Measurements from ENCODE around the gene RAP1GAP.
"Not testable (repeated sequence)": the region's sequence is repeated elsewhere in the genome, so short reads cannot be mapped to it uniquely, and the experiment has no call there.

RAP1GAP gene

DNA sequence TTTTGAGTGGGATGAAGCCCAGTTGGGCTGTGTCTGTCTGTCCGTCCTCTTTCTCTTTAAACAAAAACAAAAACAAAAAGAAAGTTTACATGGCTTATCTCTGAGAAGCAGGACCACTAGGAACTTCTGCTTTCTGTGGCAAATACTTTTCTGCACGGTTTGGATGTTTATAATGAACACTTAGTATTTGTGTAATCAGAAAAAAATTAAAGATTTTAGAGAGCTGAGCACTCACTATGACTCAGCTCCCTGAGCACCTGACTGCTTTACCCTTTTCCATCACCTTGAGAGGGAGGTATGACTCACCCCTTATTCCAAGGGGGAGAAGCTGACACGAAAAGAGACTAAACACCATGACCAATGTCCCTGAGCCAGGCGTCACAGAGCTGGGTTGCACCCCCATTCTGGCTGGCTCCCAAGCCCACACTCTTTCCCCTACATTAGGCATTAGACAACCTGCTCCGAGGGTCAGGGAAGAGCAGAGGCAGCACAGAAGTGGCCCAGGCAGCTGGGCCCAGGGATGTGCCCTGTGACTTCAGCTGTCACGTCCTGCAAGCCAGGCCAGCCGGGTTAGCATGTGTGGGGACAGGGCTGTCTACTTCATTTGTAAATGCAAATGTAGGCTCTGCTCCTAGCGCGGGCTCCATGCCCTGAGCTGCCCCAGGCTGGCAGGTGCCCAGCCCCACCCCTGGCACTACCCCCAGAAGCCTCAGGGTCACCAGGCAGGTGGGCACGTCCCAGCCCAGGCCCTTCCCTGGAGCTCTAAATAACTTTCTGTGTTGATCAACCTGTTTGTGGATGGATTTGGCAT lies 30.4 kb downstream of the RAP1GAP start:
- Mint-ChIP-seq H3K9me3 (no peaks in the 10 kb centered on the region), H3K27ac (peak overlapping the region; percentile 71), H3K36me3 (no peaks in the 10 kb centered on the region), H3K27me3 (peaks cover 52 to 60% of the 10 kb centered on the region in 2 donors), H3K4me1 (peaks cover 7 to 21% of the 10 kb centered on the region in 2 donors), H3K4me3 (no peak overlapping the region)
- peak; percentile 26 for DNase-seq
- peak; percentile 81 to 83 for ATAC-seq (replicated peaks)

DNA sequence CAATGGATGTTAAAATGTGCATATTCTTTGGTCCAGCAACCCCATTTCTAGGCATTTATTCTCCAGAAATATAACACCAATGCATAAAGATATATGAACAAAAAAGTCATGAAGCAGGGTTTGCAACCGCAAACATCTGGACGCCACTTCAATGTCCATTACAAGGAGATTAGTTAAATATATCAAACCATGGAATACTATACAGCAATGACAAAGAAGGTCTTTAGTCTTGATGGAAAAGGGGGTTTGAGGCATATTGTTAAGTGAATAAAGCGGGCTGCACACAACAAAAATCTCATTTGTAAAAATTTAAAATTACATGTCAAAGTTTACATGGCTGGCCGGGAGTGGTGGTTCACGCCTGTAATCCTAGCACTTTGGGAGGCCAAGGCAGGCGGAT lies 31.6 kb downstream of the RAP1GAP start:
- peak overlapping the region; percentile 71 for H3K27ac Mint-ChIP-seq
- peaks cover 46 to 58% of the 10 kb centered on the region in 2 donors for H3K27me3 Mint-ChIP-seq

DNA sequence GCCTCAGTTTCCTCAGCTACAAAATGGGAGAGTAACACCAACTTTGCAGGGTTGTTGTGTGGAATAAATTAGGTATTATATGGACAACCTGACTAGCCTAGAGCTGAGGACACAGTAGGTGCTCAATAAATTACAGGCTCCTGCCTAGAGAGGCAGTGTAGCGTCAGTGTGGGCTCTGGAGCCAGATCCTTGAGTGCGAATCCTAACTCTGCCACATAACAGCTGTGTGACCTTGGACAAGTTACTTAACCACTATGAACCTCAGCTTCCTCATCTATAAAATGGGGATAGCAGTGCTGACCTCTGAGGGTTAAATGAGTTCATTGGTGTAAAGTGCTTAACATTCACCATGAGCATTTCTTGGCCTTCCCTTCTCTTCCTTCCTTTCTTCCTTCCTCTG lies 33.1 kb downstream of the RAP1GAP start:
- peaks cover 40 to 62% of the 10 kb centered on the region in 2 donors for H3K27me3 Mint-ChIP-seq
- ATAC-seq (replicated peaks) (no peak), DNase-seq (no peak)
- no peaks in the 10 kb centered on the region for H3K9me3 Mint-ChIP-seq
- H3K4me1 Mint-ChIP-seq = peaks cover 7 to 21% of the 10 kb centered on the region in 2 donors
- H3K4me3 Mint-ChIP-seq = no peak overlapping the region
- H3K36me3 Mint-ChIP-seq = no peaks in the 10 kb centered on the region
- no peak overlapping the region for H3K27ac Mint-ChIP-seq

More for the DNA sequence above, 31.6 kb downstream of the RAP1GAP start:
- ATAC-seq (replicated peaks) (no peak), DNase-seq (no peak)
- peaks cover 7 to 21% of the 10 kb centered on the region in 2 donors for H3K4me1 Mint-ChIP-seq
- H3K4me3 Mint-ChIP-seq = no peak overlapping the region
- H3K36me3 Mint-ChIP-seq = no peaks in the 10 kb centered on the region
- H3K9me3 Mint-ChIP-seq = no peaks in the 10 kb centered on the region

DNA sequence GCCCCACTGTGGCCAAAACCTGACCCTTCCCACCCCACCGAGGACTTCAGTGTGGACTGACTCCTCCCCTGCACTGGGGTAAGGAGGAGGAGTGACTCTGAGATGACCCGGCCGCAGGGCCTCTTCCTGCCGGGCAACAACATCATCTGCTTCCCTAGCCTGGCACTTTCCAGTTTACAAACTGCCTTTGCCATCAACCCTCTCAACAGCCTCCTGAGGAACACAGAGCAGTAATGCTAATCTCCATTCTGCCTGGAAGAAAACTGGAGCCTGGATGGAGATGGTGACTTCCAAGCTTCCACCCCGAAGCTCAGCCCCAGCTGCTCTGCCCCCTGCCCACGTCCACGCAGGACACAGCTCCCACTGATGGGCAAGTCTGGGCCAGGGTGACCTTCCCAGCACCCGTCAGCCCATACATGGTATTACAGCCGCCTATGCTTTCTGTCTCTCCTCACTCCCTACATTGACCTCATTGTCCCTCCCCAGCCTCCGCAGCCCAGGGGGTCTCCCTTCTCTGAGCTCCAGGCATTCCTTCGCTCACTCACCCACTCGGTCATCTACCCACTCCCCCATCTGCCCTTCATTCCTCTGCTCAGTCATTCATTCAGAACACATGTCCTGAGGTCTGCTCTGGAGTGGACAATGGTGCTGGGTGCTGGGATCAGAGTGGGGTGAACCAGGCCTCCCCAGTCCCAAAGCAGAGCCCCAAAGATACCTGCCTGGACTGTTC lies 34.2 kb downstream of the RAP1GAP start:
- H3K27me3 Mint-ChIP-seq = peaks cover 36 to 63% of the 10 kb centered on the region in 2 donors
- no peak for DNase-seq
- peaks cover 7 to 16% of the 10 kb centered on the region in 2 donors for H3K4me1 Mint-ChIP-seq
- no peaks in the 10 kb centered on the region for H3K36me3 Mint-ChIP-seq
- no peak overlapping the region for H3K27ac Mint-ChIP-seq
- H3K4me3 Mint-ChIP-seq = no peak overlapping the region
- H3K9me3 Mint-ChIP-seq = no peaks in the 10 kb centered on the region
- ATAC-seq (replicated peaks) = no peak

DNA sequence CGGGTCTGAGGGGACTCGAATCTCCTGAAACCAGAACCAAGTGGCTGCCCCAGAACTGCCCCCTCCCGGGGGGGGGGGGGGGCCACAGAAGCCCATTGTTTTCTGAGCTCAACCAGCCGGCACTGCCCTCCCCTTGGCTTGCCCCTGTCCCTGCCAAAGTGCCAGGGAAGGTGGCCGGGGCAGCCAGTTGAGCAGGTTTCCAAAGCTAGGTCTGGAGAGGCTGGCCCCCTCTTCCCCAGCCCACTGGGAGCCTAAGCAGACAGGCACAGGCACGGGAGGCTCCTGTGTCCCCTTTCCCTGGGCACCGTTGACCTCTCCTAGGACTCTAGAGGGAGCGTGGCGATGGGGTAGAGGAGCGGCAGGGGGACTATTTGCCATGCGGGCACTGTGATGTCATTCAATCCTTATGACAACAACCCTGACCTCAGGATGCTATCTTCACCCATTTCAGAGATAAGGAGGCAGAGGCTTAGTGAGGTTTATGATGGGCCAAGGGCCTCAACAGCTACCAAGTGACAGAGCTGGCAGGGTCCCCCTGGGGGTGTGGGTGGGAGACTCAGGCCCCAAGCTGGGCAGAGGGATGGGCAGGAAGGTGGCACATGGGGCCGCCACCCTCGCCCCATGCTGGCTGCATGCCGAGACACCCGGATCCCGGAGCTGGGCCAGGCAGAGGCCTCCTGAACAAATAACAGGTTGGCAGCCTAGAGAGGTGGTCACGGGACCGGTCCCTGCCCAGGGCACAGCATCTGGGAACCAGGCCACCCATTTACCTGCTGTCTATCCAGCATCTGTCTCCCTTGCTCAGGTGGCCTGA lies 35.0 kb downstream of the RAP1GAP start:
- Mint-ChIP-seq H3K36me3 (no peaks in the 10 kb centered on the region), H3K9me3 (no peaks in the 10 kb centered on the region), H3K4me3 (no peak overlapping the region), H3K27me3 (peaks cover 31 to 63% of the 10 kb centered on the region in 2 donors), H3K4me1 (peaks cover 6 to 13% of the 10 kb centered on the region in 2 donors), H3K27ac (no peak overlapping the region)
- DNase-seq (no peak), ATAC-seq (replicated peaks) (no peak)

DNA sequence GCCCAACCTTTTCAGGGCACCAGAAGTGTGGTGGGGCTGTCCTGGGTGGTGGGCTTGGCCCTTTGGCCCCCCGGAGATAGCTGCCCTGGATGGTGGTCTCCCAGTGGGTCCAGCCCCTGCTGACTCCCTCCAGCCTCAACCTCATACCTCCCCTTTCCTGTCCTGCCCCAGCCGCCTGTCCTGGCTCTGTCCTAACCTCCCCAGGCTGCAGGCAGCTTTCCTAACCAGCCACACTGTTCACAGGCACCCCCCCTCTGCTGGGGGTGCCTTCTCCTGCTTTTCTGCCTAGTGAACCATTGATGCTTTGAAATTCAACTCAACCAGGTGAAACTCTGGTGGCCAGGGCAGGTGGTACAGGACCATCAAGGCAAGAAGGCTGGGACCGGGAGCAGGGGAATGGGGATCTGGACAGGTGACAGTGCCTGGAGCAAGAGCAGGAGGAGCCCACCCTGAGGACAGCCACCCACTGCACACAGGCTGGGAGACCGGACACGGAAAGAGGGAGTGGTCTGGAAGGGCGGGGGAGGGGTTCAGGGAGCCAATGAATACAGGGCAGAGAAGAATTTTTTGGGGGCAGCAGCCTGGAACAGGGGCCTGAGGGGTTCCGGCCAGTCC lies 35.9 kb downstream of the RAP1GAP start:
- Mint-ChIP-seq H3K27ac (no peak overlapping the region), H3K27me3 (peaks cover 31 to 63% of the 10 kb centered on the region in 2 donors), H3K36me3 (no peaks in the 10 kb centered on the region)

DNA sequence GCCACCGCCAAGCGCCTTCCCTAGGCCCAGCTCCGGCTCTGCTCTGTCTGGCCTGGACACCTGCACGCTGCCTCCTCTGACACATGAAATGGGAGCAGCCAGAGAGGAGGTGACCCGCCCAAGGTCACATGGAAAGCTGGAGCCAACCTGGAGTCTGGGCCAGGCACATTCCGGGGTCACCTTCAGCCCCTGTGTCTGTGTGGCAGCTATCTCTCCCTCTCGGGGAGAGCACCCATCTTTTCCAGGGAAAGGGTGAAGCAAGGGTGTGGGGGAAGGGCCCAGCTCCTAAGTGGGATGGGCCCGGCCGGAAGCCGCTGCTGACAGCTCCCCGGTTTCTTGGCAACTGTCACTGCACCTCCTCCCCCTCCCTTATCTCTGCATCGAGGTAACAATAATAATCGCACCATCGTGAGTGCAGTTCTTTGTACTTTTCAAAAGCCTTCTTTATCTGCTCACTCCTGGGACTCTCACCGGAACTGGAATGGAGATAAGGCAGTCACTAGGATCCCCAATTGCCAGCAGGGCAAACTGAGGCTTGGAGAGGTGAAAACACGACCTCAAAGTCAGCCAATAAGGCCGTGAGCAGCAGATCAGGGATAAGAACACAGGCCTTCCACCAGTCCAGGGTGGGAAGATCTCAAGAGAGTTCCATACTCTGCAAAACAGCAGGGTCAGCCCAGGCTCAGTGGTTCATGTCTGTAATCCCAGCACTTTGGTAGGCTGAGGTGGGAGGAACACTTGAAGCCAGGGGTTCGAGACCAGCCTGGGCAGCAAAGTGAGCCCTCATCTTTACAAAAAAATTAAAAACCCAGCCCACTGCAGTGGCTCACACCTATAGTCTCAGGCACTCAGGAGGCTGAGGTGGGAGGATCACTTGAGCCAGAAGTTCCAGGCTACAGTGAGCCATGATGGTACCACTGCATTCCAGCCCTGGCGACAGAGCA lies 36.9 kb downstream of the RAP1GAP start:
- DNase-seq (no peak), ATAC-seq (replicated peaks) (no peak)
- no peaks in the 10 kb centered on the region for H3K36me3 Mint-ChIP-seq
- no peaks in the 10 kb centered on the region for H3K9me3 Mint-ChIP-seq
- H3K4me3 Mint-ChIP-seq = no peak overlapping the region
- no peaks in the 10 kb centered on the region for H3K4me1 Mint-ChIP-seq
- peaks cover 31 to 63% of the 10 kb centered on the region in 2 donors for H3K27me3 Mint-ChIP-seq
- no peak overlapping the region for H3K27ac Mint-ChIP-seq

More for the DNA sequence above, 35.9 kb downstream of the RAP1GAP start:
- DNase-seq (no peak), ATAC-seq (replicated peaks) (no peak)
- Mint-ChIP-seq H3K4me3 (no peak overlapping the region), H3K4me1 (peaks cover 0 to 3% of the 10 kb centered on the region in 2 donors), H3K9me3 (no peaks in the 10 kb centered on the region)

DNA sequence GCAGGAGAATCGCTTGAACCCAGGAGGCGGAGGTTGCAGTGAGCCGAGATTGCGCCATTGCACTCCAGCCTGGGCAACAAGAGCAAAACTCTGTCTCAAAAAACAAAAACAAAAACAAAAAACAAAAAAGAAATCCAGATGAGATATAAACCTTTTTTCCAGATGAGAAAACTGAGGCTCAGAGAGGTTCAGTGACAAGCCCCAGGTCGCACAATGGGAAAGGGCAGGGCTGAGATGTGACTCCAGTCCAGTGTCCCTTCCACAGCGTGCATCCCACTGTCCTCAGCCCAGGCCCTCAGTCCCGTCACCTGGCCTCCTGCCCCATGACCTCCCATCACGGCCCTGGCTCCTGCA lies 37.6 kb downstream of the RAP1GAP start:
- not testable (repeated sequence) for H3K36me3 Mint-ChIP-seq; ATAC-seq (replicated peaks); H3K4me1 Mint-ChIP-seq; DNase-seq; H3K27ac Mint-ChIP-seq; H3K4me3 Mint-ChIP-seq; H3K9me3 Mint-ChIP-seq
- peaks cover 33 to 63% of the 10 kb centered on the region in 2 donors for H3K27me3 Mint-ChIP-seq

DNA sequence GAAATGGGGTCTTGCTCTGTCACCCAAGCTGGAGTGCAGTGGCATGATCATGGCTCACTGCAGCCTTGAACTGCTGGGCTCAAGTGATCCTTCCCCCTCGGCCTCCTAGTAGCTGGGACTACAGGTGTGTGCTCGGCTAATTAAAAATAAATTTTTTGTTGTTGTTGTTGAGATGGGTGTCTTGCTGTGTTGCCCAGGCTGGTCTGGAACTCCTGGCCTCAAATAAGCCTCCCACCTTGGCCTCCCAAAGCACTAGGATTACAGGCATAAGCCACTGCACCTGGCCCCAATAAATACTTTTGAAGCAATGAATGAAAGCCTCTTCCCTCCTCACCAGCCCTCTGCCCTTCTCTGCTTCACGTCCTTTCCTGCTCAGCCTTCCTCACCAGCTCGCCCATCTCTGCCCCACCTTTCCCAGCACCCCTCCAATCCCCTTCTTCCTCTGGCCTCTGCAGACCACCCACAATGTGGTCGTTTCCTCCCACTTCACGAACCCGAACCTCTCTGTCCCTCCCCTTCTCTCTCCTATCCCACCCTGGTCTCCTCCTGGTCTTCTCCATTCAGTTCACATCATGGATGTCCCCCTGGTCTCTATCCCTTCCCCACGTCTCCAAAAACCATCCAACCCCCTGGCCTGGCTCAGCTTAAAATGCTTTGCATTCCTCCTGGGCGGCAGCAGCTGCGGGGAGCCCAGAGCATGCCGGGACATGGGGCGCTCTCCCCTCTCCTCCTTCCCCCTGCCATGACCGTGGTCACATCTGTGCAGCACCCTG lies 38.4 kb downstream of the RAP1GAP start:
- H3K9me3 Mint-ChIP-seq = no peaks in the 10 kb centered on the region
- no peaks in the 10 kb centered on the region for H3K4me1 Mint-ChIP-seq
- no peaks in the 10 kb centered on the region for H3K36me3 Mint-ChIP-seq
- peaks cover 29 to 61% of the 10 kb centered on the region in 2 donors for H3K27me3 Mint-ChIP-seq
- ATAC-seq (replicated peaks) (no peak), DNase-seq (no peak)
- H3K4me3 Mint-ChIP-seq = no peak overlapping the region
- no peak overlapping the region for H3K27ac Mint-ChIP-seq

DNA sequence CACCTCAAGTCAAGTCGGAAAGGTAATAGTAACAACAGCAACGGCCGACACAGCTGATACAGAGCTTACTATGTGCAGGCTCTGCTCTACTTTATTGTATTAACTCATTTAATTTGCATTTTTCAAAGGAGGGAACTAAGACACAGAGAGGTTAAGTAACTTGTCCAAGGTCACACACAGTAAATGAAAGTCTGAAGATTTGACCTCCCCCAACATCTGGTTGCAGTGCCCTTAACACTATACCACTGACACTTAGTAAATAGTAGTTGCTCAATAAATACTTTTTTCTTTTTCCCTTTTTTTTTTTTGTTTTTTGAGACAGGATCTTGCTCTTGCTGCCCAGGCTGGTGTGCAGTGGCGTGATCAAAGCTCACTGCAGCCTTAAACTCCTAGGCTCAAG lies 39.2 kb downstream of the RAP1GAP start:
- Mint-ChIP-seq H3K27me3 (peaks cover 22 to 56% of the 10 kb centered on the region in 2 donors), H3K36me3 (no peaks in the 10 kb centered on the region), H3K4me1 (no peaks in the 10 kb centered on the region), H3K9me3 (no peaks in the 10 kb centered on the region), H3K4me3 (no peak overlapping the region), H3K27ac (no peak overlapping the region)
- DNase-seq (no peak), ATAC-seq (replicated peaks) (no peak)

DNA sequence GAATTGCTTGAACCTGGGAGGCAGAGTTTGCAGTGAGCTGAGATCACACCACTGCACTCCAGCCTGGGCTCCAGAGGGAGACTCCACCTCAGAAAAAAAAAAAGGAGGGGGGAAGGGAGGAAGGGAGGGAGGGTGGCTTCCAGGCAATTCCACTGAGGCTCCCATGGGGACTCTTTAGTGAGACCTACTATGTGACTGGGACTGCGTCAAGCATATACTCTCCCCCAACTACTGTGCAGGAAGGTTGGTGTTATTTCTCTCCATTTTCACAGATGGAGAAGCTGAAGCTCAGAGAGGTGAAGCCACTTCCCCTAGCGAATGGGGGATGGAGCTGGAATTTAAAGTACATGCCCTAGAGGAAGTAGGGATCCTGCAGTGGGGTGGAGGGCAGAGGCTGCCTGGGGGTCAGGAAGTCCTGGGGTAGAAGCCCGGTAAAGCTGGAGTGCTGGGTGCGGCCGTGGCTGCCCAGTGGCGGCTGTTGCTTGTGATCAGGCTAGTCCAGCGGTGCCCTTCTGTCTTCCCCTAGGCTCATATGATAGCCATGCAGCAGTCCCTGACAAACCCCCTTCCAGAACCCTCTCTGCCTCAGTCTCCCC lies 40.3 kb downstream of the RAP1GAP start:
- no peak overlapping the region for H3K4me3 Mint-ChIP-seq
- ATAC-seq (replicated peaks) (no peak), DNase-seq (no peak)
- H3K9me3 Mint-ChIP-seq = no peaks in the 10 kb centered on the region
- no peak overlapping the region for H3K27ac Mint-ChIP-seq
- no peaks in the 10 kb centered on the region for H3K36me3 Mint-ChIP-seq
- H3K27me3 Mint-ChIP-seq = peaks cover 17 to 56% of the 10 kb centered on the region in 2 donors
- H3K4me1 Mint-ChIP-seq = no peaks in the 10 kb centered on the region

DNA sequence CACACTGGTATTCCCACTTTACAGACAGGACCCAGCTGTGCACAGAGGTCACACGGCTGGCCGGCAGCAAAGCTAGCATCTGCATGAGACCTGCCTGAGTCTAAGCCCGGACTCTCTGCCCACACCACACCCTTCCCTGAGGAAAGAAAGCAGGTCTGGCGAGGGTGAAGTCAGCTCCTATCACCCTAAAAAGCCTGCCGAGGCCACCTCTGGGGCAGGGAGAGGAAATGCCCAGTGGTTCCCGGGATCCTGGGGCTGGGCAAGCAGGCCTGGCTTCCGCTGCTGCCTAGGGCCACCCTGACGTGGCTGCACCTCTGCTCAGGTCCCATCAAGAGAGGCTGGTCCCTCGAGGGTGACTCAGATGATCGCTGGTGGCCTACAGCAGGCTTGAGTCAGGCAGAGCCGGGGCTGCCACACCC lies 42.2 kb downstream of the RAP1GAP start:
- no peak overlapping the region for H3K27ac Mint-ChIP-seq
- ATAC-seq (replicated peaks) (no peak), DNase-seq (no peak)
- H3K36me3 Mint-ChIP-seq = no peaks in the 10 kb centered on the region
- H3K4me1 Mint-ChIP-seq = peaks cover 0 to 4% of the 10 kb centered on the region in 2 donors
- H3K4me3 Mint-ChIP-seq = no peak overlapping the region
- H3K27me3 Mint-ChIP-seq = peaks cover 19 to 61% of the 10 kb centered on the region in 2 donors
- no peaks in the 10 kb centered on the region for H3K9me3 Mint-ChIP-seq

Measured in stimulated activated naive B cell treated with anti-CD40 and anti-IgM and Interleukin-4, amounts not matched to agents 10 μg/mL and 1 μg/mL and 100 μg/mL, for 72 hours (primary cell).